Neural cell (in vitro differentiated cells): Measurements from ENCODE around the gene ALDH1L1. TPM values are rescaled to one million over a fixed set of nuclear protein-coding genes. Genes with fewer than 3 reads are reported as not detected.
A peak's percentile ranks its signal among the peaks of the same experiment; 100 is the strongest.

Experiments used
- H2AFZ ChIP-seq: fragments of 200-600, 300-800 bp; sonication (generic), shearing (Covaris generic); 2 replicates; pipeline ENCODE4 v1.6.0; 2014; ENCODE audit warnings: low read depth, mild to moderate bottlenecking, antibody characterized with exemption, low read length, moderate library complexity
- H3F3A ChIP-seq: fragments of 200-600 bp; shearing (Covaris generic); 2 replicates; pipeline ENCODE4 v1.6.1; 2016; ENCODE audit warnings: mild to moderate bottlenecking, moderate library complexity, mixed read lengths, antibody characterized with exemption, low read length; ENCODE audit not compliant: insufficient read depth, poor library complexity, severe bottlenecking
- H3K27ac ChIP-seq: fragments of 200-600, 300-800 bp; sonication (generic), shearing (Covaris generic); 2 replicates; pipeline ENCODE4 v1.5.1; 2014; ENCODE audit warnings: mild to moderate bottlenecking, low read length, moderate library complexity
- H3K27me3 ChIP-seq: fragments of 300-800, 200-600 bp; sonication (generic), shearing (Covaris generic); 2 replicates; pipeline ENCODE4 v1.6.0; 2014; ENCODE audit warnings: mild to moderate bottlenecking, low read depth, low read length, moderate library complexity; ENCODE audit not compliant: insufficient read depth
- H3K36me3 ChIP-seq: fragments of 300-800, 200-600 bp; sonication (generic), shearing (Covaris generic); 2 replicates; pipeline ENCODE4 v1.5.1; 2014; ENCODE audit warnings: mild to moderate bottlenecking, antibody characterized with exemption, low read length, moderate library complexity; ENCODE audit not compliant: insufficient read depth
- H3K4me2 ChIP-seq: fragments of 300-800, 200-600 bp; sonication (generic), shearing (Covaris generic); 2 replicates; pipeline ENCODE4 v1.6.0; 2014; ENCODE audit warnings: mild to moderate bottlenecking, low read length
- H3K4me3 ChIP-seq: fragments of 300-800, 200-600 bp; sonication (generic), shearing (Covaris generic); 2 replicates; pipeline ENCODE4 v1.5.1; 2014; ENCODE audit warnings: mild to moderate bottlenecking, low read length, moderate library complexity
- H3K79me2 ChIP-seq: fragments of 200-600 bp; shearing (Covaris generic); replicated peaks from 2 replicates; pipeline ENCODE4 v1.6.0; 2014; ENCODE audit warnings: mild to moderate bottlenecking, low read length, moderate library complexity; ENCODE audit not compliant: insufficient read depth
- H3K9ac ChIP-seq: fragments of 300-800, 200-600 bp; sonication (generic), shearing (Covaris generic); 2 replicates; pipeline ENCODE4 v1.6.1; 2016; ENCODE audit warnings: mild to moderate bottlenecking, low read length, mixed read lengths
- H3K9me2 ChIP-seq: fragments of 200-600 bp; shearing (Covaris generic); 2 replicates; pipeline ENCODE4 v1.6.1; 2016; ENCODE audit warnings: mild to moderate bottlenecking, low read length, mixed read lengths; ENCODE audit not compliant: insufficient read depth
- H3K9me3 ChIP-seq: fragments of 200-600, 300-800 bp; sonication (generic), shearing (Covaris generic); 2 replicates; pipeline ENCODE4 v1.6.1; 2016; ENCODE audit warnings: mild to moderate bottlenecking, mixed run types, low read length, moderate library complexity, mixed read lengths
- H4K20me1 ChIP-seq: fragments of 200-600 bp; shearing (Covaris generic); 2 replicates; pipeline ENCODE4 v1.6.1; 2016; ENCODE audit warnings: mild to moderate bottlenecking, mixed run types; ENCODE audit not compliant: insufficient read depth
- CTCF ChIP-seq: fragments of 450-650 bp; IDR thresholded peaks from 2 replicates; pipeline ENCODE4 v1.5.1; 2014; ENCODE audit warnings: antibody characterized with exemption, mild to moderate bottlenecking, moderate library complexity; ENCODE audit not compliant: poor library complexity, severe bottlenecking
- EP300 ChIP-seq: fragments of 450-650 bp; conservative IDR thresholded peaks from 2 replicates; pipeline ENCODE4 v1.6.1; 2014; ENCODE audit warnings: antibody characterized with exemption, mild to moderate bottlenecking, moderate library complexity; ENCODE audit not compliant: poor library complexity, severe bottlenecking
- EZH2 ChIP-seq: fragments of 200-600, 300-800 bp; shearing (Covaris generic), sonication (generic); IDR thresholded peaks from 2 replicates; pipeline ENCODE4 v1.6.1; 2014; ENCODE audit warnings: antibody characterized with exemption, low read length, borderline replicate concordance, mild to moderate bottlenecking; ENCODE audit not compliant: insufficient read depth, poor library complexity, severe bottlenecking
- MXI1 ChIP-seq: fragments of 450-650 bp; conservative IDR thresholded peaks from 2 replicates; pipeline ENCODE4 v1.6.1; 2014; ENCODE audit warnings: antibody characterized with exemption, mild to moderate bottlenecking; ENCODE audit not compliant: poor library complexity, severe bottlenecking
- POLR2AphosphoS5 ChIP-seq: IDR thresholded peaks from 2 replicates; pipeline ENCODE4 v1.6.1; 2012
- RAD21 ChIP-seq: fragments of 450-650 bp; conservative IDR thresholded peaks from 2 replicates; pipeline ENCODE4 v1.6.1; 2014; ENCODE audit warnings: antibody characterized with exemption, mild to moderate bottlenecking, moderate library complexity
- REST ChIP-seq: IDR thresholded peaks from 2 replicates; pipeline ENCODE4 v1.6.1; 2012; ENCODE audit warnings: borderline replicate concordance
- SMC3 ChIP-seq: fragments of 450-650 bp; conservative IDR thresholded peaks from 2 replicates; pipeline ENCODE4 v1.6.1; 2014; ENCODE audit warnings: antibody characterized with exemption, mild to moderate bottlenecking, moderate library complexity; ENCODE audit not compliant: poor library complexity
- TAF1 ChIP-seq: IDR thresholded peaks from 2 replicates; pipeline ENCODE4 v1.6.1; 2012; ENCODE audit warnings: low read depth
- polyA minus RNA-seq: library from RNA; depleted of rRNA, polyadenylated mRNA; stranded (reverse); fragments of >200 nt; gene quantifications from 2 replicates; pipeline ENCODE4 v1.2.3, GENCODE V29; 2014
- polyA plus RNA-seq: library from polyadenylated mRNA; depleted of rRNA; stranded (reverse); fragments of >200 nt; gene quantifications from 2 replicates; pipeline ENCODE4 v1.2.3, GENCODE V29; 2014

The ALDH1L1 gene
- not detected in 2 replicates for polyA plus RNA-seq
- not detected in 2 replicates for polyA minus RNA-seq

GRCh38 chr3:126180477-126181397 lies at the start of gene ALDH1L1:
Gene ALDH1L1, minus strand, starts transcription at chr3:126180586. Its CDS starts 19,607 bp downstream, at chr3:126160979.
- Histone ChIP-seq H3K4me2 (peak within 1 kb of the TSS; percentile 48), H3K9ac (no peak within 1 kb of the TSS), H3K9me3 (no peaks in the 10 kb centered on the region), H3K27me3 (peaks cover 32% of the 10 kb centered on the region), H2AFZ (no peak within 1 kb of the TSS), H3K36me3 (no peaks in the 10 kb centered on the region), H3K9me2 (no peaks in the 10 kb centered on the region), H3K79me2 (no peaks in the 10 kb centered on the region), H3K27ac (no peak within 1 kb of the TSS), H3K4me3 (peak within 1 kb of the TSS; percentile 66), H4K20me1 (no peaks in the 10 kb centered on the region), H3F3A (no peaks in the 10 kb centered on the region)
- TF ChIP-seq TAF1: no peak
- no peak for TF ChIP-seq POLR2AphosphoS5
- no peak for TF ChIP-seq EP300
- no peak for TF ChIP-seq REST
- no peak for TF ChIP-seq RAD21
- TF ChIP-seq EZH2: no peak
- TF ChIP-seq SMC3: no peak
- no peak for TF ChIP-seq CTCF
- TF ChIP-seq MXI1: no peak

GRCh38 chr3:126226374-126226773 lies 46.0 kb upstream of the ALDH1L1 start:
- no peak overlapping the region for H2AFZ ChIP-seq
- H3K27me3 ChIP-seq: no peaks in the 10 kb centered on the region
- no peaks in the 10 kb centered on the region for H3K36me3 ChIP-seq
- H3F3A ChIP-seq: no peaks in the 10 kb centered on the region
- H3K4me2 ChIP-seq: no peak overlapping the region
- peaks cover 19% of the 10 kb centered on the region for H3K9me3 ChIP-seq
- no peak overlapping the region for H3K9ac ChIP-seq
- H4K20me1 ChIP-seq: no peaks in the 10 kb centered on the region
- no peaks in the 10 kb centered on the region for H3K79me2 ChIP-seq
- TF ChIP-seq SMC3 (no peak), EP300 (no peak), CTCF (no peak), RAD21 (no peak), EZH2 (no peak), TAF1 (no peak), MXI1 (no peak), POLR2AphosphoS5 (no peak), REST (no peak)
- H3K9me2 ChIP-seq: no peaks in the 10 kb centered on the region
- no peak overlapping the region for H3K4me3 ChIP-seq
- H3K27ac ChIP-seq: no peak overlapping the region
